Measurements from ENCODE around the gene YBX2.
"Not testable (repeated sequence)": the region's sequence is repeated elsewhere in the genome, so short reads cannot be mapped to it uniquely, and the experiment has no call there.

The YBX2 gene

DNA sequence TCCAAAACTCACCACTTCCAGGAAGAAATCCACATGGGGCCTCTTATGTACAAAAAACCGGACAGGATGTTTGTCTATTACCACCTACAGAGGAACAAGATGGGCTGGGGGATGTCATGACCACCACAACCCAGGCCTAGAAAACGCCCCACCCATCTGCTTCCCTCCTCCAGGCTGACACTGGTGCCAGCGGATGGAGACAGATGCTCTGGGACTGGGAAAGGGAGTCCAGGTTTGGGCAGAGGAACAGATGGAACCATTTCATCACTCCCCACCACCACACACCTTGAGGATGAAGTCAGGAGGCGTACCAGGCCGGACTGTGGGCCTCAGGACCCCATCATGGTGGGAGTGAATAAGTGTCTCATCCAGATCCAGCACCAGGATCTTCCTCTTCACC, 47.7 kb downstream of the YBX2 start:
- no peak for DNase-seq (ENCODE audit: low read depth in 3 of 3)

DNA sequence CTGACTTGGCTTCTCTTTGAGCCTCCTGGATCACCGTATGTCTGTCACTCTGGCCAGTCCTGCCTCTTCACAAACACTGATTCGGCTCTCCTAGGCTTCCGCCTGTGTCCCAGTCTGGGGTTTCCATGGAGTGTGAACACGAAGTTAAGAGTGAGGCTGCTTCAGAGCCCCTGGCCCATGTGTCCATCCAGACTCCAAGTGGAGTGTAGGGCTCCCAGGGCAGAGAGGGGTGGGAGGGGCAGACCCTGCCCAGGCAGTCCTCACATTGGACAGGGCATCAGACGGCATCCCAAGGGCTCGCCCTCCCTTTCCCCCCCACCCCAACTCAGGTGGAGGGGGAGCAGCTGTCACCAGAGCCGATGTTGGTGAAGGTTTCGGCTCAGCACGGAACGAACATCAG, 50.6 kb downstream of the YBX2 start:
- not testable (repeated sequence) for DNase-seq (ENCODE audit: low read depth in 3 of 3)

DNA sequence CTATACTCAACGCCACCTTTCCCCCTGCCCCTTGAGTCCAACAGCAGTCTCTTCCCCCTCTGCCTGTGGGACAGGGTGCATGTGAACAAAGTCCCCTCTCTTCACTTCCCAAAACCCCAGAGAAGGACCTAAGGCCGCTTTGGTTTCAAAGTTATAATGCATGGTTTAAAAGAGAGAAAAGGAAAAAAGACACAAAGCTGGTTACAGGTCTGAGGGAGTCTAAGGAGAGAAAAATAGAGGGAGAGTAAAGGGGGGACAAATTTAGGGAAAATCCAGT, 51.0 kb downstream of the YBX2 start:
- DNase-seq (ENCODE audit: low read depth in 3 of 3) = no peak

DNA sequence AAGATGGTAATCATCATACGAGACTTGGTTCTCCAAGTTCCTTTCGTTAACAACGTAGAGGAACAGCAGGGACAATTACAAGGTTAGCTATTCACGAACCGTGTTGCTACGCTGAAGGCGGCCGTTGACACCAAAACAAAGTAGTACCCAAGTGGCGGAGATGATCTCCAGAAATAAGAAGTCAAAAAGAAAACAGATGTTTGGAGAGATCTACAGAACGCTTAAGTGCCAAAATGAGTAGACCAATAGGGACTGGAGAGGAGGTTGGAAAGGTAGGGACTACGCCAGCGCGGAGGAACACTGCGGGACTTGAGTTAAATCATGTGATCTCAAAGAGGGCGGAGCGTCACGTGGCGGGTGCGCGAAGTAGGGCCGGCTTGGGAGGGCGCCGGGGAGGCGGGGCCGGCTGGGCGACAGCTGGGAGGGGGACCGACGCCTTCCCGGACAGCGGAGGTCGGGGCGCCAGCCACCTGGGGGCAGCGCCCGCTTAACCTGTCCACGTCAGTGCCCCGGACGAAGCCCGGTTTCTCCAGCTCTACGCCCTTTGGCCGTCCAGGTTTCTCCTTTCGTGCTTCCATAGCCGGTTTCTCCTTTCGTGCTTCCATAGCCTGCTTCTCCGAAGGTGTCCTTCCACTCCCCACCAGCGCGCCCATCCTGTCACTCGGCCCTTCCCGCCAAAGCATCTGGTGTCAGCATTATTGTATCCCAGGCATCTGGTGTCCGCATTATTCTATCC, 51.6 kb downstream of the YBX2 start:
- DNase-seq (ENCODE audit: low read depth in 3 of 3) = peak; percentile 81 to 91 (median 88)

DNA sequence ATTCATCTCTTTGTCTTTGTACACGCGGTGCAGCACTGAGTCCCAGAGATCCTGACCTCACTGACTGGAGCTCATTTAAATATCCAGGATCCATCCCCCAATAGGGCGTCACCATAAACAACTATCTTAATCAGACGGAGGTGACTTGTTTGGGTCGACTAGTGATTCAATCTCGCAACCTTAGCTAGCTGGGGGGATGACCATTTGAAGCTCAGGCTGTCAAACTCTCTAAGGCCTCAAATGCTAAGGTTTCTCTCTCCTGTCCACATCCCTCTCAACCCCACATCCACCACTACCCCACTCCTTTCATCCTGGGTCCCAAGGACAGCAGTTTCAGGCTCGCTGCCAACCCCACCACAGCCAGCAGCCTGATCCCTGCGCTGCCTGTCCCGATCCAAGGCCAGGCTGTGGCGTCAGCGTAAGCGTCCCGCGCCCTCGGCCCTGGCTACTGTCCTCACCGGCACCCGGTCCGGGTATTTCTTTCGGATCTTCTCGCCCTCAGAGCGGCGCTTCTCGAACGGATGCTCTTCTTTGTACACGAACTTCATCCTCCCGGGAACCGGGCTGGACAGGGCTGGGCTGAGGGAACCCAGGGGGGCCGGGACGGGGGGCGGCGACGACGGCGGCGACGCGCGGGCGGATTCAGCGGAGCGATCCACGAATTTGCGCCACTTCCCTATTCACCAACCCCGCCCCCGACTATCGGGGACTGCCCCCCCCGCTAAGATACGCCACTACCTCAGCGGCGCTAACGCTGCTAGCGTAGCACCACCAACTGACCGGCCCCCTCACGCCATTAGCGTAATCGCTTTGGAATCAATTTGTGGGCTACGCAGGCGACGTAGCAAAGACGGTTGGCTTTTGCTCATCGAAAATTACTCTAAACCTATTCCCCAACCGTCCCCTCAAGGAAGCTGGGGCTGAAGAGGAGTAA, 52.4 kb downstream of the YBX2 start, which contains the start of gene GABARAP:
Gene GABARAP, minus strand, starts transcription at position 667 of the 934 bp plus-strand sequence. Its CDS starts 119 bp downstream, at position 548.
- DNase-seq (ENCODE audit: low read depth in 3 of 3) = peak; percentile 87 to 91 (median 89)

DNA sequence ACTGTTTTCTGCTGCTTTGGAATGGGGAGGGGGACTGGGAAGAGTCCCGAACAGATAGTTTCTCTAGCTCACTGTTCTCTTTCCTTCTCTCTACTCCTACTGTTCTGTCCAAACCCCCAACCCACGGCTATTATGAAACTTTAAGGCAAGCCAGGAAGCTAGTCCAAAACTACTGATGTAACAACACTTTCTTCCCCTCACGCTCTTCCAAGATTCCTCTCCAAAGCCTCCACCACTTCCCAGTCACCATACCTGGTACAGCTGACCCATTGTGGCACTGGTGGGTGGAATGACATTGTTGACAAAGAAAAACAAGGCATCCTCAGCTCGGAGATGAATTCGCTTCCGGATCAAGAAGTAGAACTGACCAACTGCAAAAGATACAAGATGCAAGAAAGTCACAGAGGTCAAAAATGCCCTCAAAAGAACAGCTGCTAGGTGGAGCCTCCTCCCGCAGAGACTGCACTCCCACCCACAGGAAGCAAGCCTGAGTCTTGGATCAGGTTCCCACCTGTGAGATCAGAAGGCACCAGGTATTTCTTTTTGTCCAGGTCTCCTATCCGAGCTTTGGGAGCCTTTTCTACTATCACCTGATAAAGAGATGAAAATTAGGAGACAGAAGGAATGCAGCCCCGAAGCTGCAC, 53.2 kb downstream of the YBX2 start:
- no peak for DNase-seq (ENCODE audit: low read depth in 3 of 3)

DNA sequence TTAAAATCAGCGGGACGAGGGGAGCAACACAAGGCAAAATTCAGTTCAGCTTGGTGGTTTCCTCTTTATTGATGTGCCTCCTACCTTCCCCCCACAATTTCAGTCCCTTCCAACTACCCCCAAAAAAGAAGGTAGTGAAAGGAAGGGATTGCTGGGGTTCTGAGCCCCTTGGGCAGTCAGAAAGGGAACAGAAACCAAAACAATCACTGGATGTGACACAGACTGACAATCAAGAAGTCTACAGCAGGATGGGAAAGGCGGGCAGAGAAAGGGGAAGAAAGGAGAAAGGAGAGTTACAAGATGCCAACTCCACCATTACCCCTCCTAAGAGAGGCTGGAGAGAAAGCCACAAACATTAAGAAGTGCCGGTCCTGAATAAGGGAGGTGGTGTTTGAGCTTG, 54.1 kb downstream of the YBX2 start:
- DNase-seq (ENCODE audit: low read depth in 3 of 3) = no peak

DNA sequence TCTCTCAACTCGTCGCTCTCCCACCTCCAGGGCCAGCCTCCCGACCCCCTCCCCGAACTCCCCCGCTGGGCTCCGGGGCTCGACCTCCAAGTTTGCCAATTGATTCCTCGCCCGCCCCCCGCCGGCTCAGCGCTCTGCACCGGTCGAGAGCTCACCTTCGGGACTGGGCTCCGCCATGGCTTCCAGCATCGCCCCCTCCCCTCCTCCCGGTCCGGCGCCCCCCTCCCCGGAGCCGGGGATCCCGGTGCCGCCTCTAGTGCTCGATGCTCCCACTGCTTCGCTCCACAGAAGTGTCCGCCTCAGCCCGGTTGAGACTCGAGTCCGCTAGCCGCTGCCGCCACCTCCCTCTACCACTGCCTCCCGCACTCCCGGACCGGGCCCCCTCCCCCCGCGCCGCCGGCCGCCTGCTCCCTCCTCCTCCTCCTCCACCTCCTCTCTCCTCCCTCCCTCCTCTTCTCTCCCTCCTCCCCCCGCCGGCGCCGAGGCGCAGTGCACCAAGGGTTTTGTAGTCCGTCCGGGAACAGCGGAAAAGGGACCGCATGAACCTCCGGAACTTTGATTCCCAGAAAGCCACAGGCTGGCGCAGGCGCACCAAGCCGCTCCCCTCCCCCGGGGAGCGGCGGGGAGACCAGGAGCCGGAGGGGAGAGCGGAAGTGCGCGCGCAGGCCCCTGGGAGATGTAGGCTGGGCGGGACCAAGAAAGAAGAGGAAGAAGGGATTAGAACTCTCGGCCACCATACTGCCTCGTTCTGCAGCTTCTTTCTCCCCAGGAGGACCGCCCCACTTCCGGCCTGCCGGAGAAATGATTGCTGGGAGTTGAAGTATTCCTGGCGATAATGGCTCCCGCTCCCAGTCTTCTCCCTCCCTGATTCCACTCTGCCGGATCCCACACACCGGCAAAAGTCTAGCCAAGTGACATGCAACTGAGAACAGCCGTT, 55.1 kb downstream of the YBX2 start, which contains the start of gene PHF23:
Gene PHF23, minus strand, starts transcription at position 367 of the 937 bp plus-strand sequence. Its CDS starts 178 bp downstream, at position 189.
- peak; percentile 94 to 97 (median 96) for DNase-seq (ENCODE audit: low read depth in 3 of 3)

DNA sequence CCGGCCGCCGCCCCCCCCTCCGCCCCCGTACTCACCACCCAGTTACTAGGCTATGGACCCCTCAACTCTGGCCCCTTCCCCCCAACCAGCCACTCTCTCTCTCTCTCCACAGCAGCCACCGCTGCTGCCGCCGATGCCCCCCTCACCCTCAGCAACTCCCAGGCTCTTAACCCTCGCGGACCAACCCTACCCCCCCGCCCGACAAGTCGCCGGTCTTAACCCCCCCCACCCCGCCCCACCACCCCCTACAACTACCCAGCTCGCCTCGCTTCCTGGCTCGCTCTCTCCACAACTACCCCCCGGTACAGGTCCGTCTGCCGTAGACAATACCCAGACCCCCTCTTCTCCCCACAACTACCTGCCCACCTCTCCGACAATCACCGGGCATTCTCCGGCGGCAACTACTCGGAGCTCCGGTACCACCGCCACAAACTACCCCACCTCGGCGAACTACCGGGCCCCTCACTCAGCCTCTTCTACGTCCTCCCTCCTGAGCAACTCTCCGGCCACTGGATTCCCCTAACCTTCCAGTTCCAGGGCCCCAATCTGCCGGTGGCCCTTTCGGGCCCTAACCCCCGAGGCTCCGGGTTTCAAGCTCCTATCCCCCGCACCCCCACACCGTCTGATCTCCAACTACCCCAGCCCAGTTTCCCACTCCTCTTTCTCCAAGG, 55.9 kb downstream of the YBX2 start:
- DNase-seq (ENCODE audit: low read depth in 3 of 3) = no peak
